Measurements from ENCODE around the gene NDUFB11.
A peak's percentile ranks its signal among the peaks of the same experiment; 100 is the strongest.

Gene NDUFB11

DNA sequence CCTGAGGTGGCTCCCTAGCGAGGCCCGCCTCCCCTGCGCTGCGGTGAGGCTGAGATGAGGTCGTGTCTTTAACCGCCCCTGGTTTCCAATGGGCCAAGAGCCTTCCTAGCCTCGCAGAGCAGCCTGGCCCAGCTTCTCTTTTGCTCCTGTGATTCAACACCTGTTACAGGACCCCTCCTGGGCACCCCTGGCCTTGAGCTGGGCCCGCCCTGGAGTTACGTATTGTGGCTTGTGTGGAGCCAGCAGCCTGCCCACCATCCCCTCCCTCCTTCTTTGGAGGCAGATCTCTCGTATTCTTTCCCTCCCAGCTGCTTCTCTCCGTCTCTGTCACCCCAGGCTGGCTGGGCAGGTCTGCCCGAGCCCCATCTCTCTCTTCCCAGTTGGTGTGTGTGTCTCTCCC lies 29.9 kb upstream of the NDUFB11 start:
- no peak for DNase-seq

- DNase-seq: no peak
Measured at GRCh38 chrX:47172971-47173792, 28.7 kb upstream of the NDUFB11 start.

DNA sequence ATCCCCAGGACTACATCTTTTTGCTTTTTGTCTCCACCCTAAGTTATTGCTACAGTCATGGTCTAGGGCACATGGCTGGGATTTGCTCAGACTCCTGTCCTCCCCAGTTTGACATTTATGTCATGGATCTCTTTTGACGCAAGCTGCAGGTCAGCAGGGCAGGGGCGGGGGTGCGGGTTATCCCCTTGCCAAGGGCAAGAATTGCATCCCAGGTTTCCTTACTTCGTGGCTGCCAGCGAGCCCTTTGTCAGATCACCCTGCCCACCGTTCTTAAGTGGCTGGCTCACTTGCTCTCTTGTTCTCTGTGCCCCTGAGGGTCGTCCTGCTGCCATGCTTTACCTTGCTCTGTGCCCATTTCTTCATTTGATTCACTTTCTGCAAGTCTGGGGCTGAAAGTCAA lies 28.0 kb upstream of the NDUFB11 start:
- DNase-seq: no peak

DNA sequence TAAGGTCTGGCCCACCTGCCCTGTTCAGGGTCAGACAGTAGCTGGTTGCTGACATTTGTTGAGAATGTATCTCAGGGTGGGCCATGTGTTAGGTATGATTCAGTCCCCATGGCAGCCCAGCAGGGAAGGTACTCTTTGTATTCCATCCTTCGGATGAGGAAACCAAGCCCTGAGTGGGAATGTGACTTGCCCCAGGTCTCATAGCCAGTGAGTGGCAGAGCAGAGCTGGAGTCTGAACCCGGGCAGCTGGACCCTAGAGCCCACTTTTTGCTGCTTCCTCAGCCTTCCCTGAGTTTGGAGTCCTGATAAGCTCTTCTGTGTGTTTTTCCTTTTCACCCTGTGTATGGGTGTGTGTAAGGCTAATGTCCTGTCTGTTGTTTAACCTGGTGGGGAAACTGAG lies 27.5 kb upstream of the NDUFB11 start:
- no peak for DNase-seq

DNA sequence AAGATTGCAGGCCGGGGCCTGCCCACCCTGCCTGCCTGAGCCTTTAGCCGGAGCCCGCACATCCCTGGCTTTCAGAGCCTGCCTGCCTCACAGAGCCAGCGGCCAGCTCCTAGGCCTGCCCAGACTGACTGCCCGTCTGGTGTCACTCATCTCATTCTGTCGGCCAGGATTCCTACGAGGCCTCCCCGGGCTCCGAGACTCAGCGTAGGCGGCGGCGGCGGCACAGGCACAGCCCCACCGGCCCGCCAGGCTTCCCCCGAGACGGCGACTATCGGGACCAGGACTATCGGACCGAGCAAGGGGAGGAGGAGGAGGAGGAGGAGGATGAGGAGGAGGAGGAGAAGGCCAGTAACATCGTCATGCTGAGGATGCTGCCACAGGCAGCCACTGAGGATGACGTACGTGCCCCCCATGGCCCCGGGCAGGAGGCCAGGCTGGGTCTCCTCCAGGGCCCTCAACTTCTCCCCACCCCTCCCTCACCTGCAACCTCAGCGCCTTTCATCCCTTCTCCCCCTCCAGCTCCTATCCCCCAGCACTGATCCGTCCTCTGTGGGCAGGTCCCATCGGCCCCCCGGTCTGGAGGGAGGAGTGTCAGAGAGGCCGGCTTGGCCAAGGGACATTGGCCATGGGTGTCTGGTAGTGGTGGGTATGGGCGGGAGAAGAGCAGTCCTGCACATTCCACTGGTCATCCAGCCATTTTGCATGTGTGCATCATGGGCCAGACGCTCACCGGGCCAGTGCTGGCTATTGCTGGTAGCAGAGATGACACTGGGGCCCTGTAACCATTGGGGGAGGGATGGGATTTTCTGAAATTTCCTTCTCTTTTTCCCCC lies 26.6 kb upstream of the NDUFB11 start:
- no peak for DNase-seq

- no peak for DNase-seq
Measured at GRCh38 chrX:47169726-47170515, 25.4 kb upstream of the NDUFB11 start.

GRCh38 chrX:47169273-47169672 lies 24.8 kb upstream of the NDUFB11 start:
- no peak for DNase-seq

- no peak for DNase-seq
Measured at GRCh38 chrX:47168495-47169073, 24.1 kb upstream of the NDUFB11 start.

DNA sequence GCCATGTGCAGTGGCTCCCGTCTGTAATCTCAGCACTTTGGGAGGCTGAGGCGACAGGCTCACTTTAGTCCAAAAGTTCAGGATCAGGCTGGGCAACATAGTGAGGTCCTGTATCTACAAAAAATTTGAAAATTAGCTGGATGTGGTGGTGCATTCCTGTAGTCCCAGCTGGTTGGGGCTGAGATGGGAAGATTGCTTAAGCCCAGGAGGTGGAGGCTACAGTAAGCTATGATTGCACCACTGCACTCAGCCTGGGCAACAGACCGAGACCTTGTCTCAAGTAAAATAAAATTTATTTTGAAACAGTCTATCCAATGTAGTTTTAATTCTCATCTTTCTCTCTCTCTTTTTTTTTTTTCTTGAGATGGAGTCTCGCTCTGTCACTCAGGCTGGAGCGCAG lies 21.6 kb upstream of the NDUFB11 start:
- DNase-seq: no peak

DNA sequence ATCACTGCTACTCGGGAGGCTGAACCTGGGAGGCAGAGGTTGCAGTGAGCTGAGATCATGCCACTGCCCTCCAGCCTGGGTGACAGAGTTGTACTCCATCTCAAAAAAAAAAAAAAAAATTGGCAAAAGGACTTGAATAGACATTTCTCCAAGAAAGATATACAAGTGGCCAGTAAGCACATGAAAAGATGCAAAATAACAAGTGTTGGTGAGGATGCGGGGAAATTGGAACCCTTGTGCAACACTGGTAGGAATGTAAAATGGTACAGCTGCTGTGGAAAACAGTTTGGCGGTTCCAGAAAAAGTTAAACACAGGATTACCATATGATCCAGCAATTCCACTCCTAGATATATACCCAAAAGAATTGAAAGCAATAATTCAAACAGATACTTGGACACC lies 19.9 kb upstream of the NDUFB11 start:
- DNase-seq: no peak

DNA sequence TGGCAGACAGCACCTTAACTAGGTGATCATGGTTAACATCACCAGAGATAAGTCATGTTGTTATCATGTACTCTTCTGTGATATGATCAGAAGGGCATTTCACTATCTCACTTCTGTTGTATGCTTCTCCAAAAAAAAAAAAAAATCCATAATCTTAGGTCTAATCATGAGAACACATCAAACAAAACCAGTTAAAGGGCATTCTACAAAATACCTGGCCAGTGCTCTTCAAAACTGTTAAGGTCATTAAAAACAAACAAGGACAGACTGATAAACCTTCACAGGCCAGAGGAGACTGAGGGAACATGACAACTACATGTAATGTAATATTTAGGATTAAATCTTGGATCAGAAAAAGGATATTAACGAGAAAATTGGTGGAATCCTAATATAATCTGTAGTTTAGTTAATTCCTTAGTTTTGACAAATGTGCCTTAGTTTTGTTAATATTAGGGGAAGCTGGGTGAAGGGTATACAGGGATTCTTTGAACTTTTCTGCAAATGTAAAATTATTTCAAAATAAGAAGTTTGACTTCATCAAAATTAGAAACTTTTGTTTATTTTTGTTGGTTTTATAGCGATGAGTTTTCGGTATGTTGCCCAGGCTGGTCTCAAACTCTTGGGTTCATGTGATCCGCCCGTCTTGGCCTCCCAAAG lies 18.6 kb upstream of the NDUFB11 start:
- DNase-seq: no peak

GRCh38 chrX:47160781-47161180 lies 16.3 kb upstream of the NDUFB11 start:
- no peak for DNase-seq

GRCh38 chrX:47158781-47159180 lies 14.3 kb upstream of the NDUFB11 start:
- DNase-seq: no peak

DNA sequence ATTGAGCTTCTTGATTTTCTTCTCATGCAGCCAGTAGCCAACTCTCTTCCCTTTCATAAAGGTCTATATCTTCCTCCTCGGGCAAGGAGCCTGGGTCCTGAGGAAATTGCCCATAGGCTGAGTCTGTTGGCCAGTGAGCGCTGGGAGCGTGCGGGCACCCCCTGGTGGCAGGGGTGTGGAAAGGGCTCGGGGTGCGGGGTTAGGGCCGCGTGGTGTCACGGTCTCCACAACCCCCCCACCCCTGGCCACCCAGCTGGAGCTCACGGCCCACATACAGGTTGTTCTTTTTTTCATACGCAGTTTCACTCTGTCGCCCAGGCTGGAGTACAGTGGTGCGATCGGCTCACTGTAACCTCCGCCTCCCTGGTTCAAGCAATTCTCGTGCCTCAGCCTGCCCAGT lies 13.6 kb upstream of the NDUFB11 start:
- peak; percentile 4 for DNase-seq

GRCh38 chrX:47156611-47157520 lies 12.4 kb upstream of the NDUFB11 start:
- DNase-seq: no peak

DNA sequence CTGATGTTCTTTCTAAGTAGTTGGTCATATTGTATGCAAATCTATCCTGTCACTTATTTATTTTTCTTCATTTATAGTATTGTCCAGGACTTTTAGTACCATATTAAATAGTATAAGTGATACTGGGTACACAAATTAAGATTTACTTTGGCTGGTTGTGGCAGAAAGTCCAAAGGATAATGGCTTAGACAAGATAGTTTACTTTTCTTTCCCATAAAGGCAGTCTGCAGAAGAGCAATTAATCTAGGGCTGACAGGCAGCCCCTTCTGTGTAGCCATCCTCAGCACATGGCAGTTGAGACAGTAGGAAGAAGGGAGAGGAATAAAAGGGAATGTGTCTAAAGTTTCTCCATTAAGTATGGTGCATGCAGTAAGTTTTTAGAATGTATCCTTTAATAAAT lies 6.9 kb upstream of the NDUFB11 start:
- DNase-seq: no peak

- DNase-seq: no peak
Measured at GRCh38 chrX:47148946-47149345, 4.4 kb upstream of the NDUFB11 start.

DNA sequence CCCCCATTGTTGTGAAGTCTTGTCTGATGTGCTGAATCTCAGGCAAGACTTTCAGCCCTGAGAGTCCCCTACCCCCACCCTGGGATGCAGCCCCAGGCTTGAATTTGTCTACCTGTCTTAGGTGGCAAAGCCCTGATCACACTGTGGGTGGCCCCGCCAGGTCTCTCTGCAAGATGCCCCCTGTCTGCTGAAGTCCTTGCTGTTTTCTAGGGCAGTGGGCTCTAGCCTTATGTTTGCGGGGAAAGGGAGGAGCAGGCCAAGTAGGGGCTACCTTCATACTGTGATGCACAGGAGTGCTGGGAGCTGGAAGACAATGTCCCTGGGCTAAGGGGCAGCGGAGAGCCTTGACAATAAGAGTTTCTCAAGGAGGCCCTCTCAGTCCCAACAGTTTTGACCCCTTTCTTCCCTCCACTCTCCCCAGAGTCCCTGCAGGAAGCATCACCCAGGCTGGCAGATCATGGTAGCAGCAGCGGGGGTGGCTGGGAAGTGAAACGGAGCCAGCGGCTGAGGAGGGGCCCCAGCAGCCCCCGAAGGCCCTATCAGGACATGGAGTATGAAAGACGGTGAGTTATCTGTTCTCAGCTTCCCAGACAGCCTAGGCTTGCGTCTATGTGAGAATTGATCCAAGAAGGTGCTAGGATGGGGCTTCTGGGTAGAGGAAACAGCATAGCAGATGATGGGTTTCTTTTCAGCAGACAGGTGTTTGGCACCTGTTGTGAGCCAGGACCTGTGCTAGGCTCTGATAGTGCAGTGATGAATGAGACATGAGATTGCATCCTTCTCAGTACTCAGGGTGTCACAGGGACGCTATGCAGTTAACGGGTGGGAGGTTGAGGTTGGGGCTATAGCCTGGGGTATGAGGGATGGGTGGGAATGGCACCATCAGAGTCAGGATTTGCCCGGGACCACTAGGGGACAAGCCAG lies 2.7 kb upstream of the NDUFB11 start:
- DNase-seq: no peak

DNA sequence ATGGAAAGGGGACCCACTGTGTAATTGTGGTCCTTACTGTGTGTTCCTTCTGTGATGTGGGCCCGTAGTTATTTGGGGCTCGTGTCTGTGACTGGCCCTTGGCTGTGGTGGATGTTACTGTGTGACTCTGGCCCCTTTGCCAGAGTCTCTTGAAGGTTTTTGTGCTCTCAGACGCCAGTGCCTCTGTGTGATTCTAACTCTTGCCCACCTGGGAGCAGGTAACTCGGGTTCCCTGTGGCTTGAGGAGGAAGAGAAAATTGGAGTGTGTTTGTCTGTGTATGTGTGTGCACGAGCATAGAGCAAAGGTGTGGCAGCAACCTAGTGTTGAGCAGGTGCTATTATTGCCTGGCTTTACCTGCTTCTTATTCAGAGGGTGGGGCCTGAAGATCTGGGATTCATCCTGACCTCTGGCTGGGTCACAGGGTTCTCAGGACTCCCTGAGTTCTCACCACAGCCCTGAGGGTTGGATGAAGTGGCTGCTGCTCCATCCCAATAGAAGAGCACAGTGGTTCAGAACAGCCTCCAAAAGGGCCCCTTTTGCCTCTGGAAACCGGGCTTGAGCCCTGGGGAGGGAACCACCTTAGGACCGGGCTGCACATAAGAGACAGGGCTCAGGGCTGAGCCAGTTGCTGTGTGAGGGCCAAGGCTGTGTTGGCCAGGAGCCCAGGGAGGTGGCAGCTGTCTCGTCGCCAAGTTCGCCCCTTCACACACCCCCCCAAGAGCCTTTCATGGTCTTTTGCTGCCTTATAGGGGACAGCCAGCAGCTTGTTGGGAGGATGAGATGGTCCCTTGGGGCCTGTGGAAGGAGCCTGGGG lies 1.8 kb upstream of the NDUFB11 start:
- peak; percentile 27 for DNase-seq
